Measurements from ENCODE around the gene CLDN14.

DNA sequence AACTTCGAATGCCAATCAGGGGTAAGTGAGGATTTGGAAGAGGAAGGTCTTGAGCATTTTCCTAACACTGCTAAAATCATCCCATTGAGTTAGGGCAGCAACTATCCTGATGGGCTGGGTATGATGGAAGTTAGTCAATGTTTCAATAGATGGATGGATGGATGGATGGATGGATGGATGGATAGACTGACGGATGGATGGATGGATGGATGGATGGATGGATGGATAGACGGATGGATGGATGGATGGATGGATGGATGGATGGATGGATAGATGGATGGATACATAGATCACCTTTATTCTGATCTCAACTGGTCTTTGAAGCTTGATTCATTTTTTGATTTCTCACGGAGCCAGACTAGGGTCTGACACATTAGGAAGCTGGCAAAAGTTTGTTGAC, 2.3 kb upstream of the CLDN14 start:
- TF ChIP-seq SP1 (IDR thresholded peaks at IDR 0.05) (no peak), BHLHE40 (IDR thresholded peaks at IDR 0.05; ENCODE audit: borderline replicate concordance) (no peak)

Data from HEK293T (cell line).